ENCODE data around the gene RNF169. TPM values are rescaled to one million over a fixed set of nuclear protein-coding genes. Genes with fewer than 3 reads are reported as not detected.

Gene RNF169
- total and polyA plus RNA-seq, 8 donors = 2.1 to 28.1 (median 8.2) TPM

GRCh38 chr11:74849525-74850391, 101.1 kb downstream of the RNF169 start:
- no peaks in the 10 kb centered on the region for H3K27me3 ChIP-seq
- no peak for TF ChIP-seq CTCF (IDR thresholded peaks at IDR 0.05)
- no peak for TF ChIP-seq POLR2A (IDR thresholded peaks at IDR 0.05)
- WGBS, 5 donors = 68 to 79% (median 73%) methylated on average over 7 of the region's 7 CpGs
- H3K4me3 ChIP-seq = no peak overlapping the region
- H3K36me3 ChIP-seq = peaks cover 0 to 93% (median 63%) of the 10 kb centered on the region in 4 donors
- no peaks in the 10 kb centered on the region for H3K9me3 ChIP-seq
- no peaks in the 10 kb centered on the region for H3K4me1 ChIP-seq
- DNase-seq = no peak
- intact Hi-C loops (cut with DNase I; ENCODE audit: low total_unique reads) = no loop called here
- no peak overlapping the region for H3K27ac ChIP-seq

- Histone ChIP-seq H3K36me3 (peaks cover 0 to 83% (median 67%) of the 10 kb centered on the region in 4 donors), H3K27ac (no peak overlapping the region), H3K4me1 (no peaks in the 10 kb centered on the region), H3K4me3 (no peak overlapping the region), H3K27me3 (no peaks in the 10 kb centered on the region), H3K9me3 (no peaks in the 10 kb centered on the region)
- DNase-seq = no peak
- 90 to 96% (median 91%) methylated on average over 4 of the region's 4 CpGs for WGBS, 5 donors
- intact Hi-C loops (cut with DNase I; ENCODE audit: low total_unique reads) = no loop called here
- TF ChIP-seq CTCF (IDR thresholded peaks at IDR 0.05) (no peak), EP300 (IDR thresholded peaks at IDR 0.05) (no peak), POLR2AphosphoS5 (IDR thresholded peaks at IDR 0.05) (no peak), POLR2A (IDR thresholded peaks at IDR 0.05) (no peak)
Measured at GRCh38 chr11:74853223-74853622, 104.6 kb downstream of the RNF169 start.

GRCh38 chr11:74860743-74861142, 112.1 kb downstream of the RNF169 start:
- intact Hi-C loops (cut with DNase I; ENCODE audit: low total_unique reads) = no loop called here
- peaks cover 8 to 45% (median 19%) of the 10 kb centered on the region in 4 donors for H3K9me3 ChIP-seq
- no peak for DNase-seq
- H3K36me3 ChIP-seq = peaks cover 23 to 98% (median 95%) of the 10 kb centered on the region in 4 donors
- H3K4me3 ChIP-seq = no peak overlapping the region
- no peaks in the 10 kb centered on the region for H3K27me3 ChIP-seq
- TF ChIP-seq EP300 (IDR thresholded peaks at IDR 0.05) = no peak
- no peak for TF ChIP-seq POLR2AphosphoS5 (IDR thresholded peaks at IDR 0.05)
- TF ChIP-seq POLR2A (IDR thresholded peaks at IDR 0.05) = no peak
- no peak for TF ChIP-seq CTCF (IDR thresholded peaks at IDR 0.05)
- no peaks in the 10 kb centered on the region for H3K4me1 ChIP-seq
- no peak overlapping the region for H3K27ac ChIP-seq

- Histone ChIP-seq H3K4me3 (no peak overlapping the region), H3K27me3 (no peaks in the 10 kb centered on the region), H3K9me3 (peaks cover 26 to 71% (median 44%) of the 10 kb centered on the region in 4 donors), H3K27ac (no peak overlapping the region), H3K36me3 (peaks cover 23 to 96% (median 80%) of the 10 kb centered on the region in 4 donors), H3K4me1 (no peaks in the 10 kb centered on the region)
- intact Hi-C loops (cut with DNase I; ENCODE audit: low total_unique reads) = no loop called here
- WGBS, 5 donors = 90 to 97% (median 93%) methylated on average over 2 of the region's 2 CpGs
- TF ChIP-seq POLR2A (IDR thresholded peaks at IDR 0.05) = no peak
- TF ChIP-seq POLR2AphosphoS5 (IDR thresholded peaks at IDR 0.05) = no peak
- no peak for DNase-seq
Measured at GRCh38 chr11:74863410-74863809, 114.8 kb downstream of the RNF169 start.

- TF ChIP-seq POLR2A (IDR thresholded peaks at IDR 0.05) = no peak
- TF ChIP-seq CTCF (IDR thresholded peaks at IDR 0.05) = no peak
- Histone ChIP-seq H3K36me3 (peaks cover 27 to 95% (median 74%) of the 10 kb centered on the region in 4 donors), H3K4me3 (no peak overlapping the region)
Measured at GRCh38 chr11:74866557-74866956, 117.9 kb downstream of the RNF169 start.

More at GRCh38 chr11:74866557-74866956, 117.9 kb downstream of the RNF169 start:
- Histone ChIP-seq H3K27ac (no peak overlapping the region), H3K4me1 (no peaks in the 10 kb centered on the region), H3K27me3 (no peaks in the 10 kb centered on the region), H3K9me3 (peaks cover 56 to 82% (median 69%) of the 10 kb centered on the region in 4 donors)
- DNase-seq = no peak
- intact Hi-C loops (cut with DNase I; ENCODE audit: low total_unique reads) = no loop called here
